KMS-11 (cell line): ENCODE data around the gene RDH14.

ENCODE experiments used
- H2AFZ ChIP-seq: fragments of 200-600 bp; sonication (generic); 2 replicates; pipeline ENCODE4 v1.6.1; 2016; ENCODE audit warnings: antibody characterized with exemption, mixed run types, low read depth
- H3K27ac ChIP-seq: fragments of 200-600 bp; sonication (generic); 2 replicates; pipeline ENCODE4 v1.6.1; 2016; ENCODE audit warnings: mild to moderate bottlenecking, mixed run types
- H3K27me3 ChIP-seq: fragments of 200-600 bp; sonication (generic); 2 replicates; pipeline ENCODE4 v1.6.1; 2017; ENCODE audit warnings: mild to moderate bottlenecking, low read depth, mixed run types, moderate library complexity; ENCODE audit not compliant: insufficient read depth
- H3K36me3 ChIP-seq: fragments of 200-600 bp; sonication (generic); 2 replicates; pipeline ENCODE4 v1.6.1; 2017; ENCODE audit warnings: mild to moderate bottlenecking, mixed run types; ENCODE audit not compliant: insufficient read depth
- H3K4me1 ChIP-seq: fragments of 200-600 bp; sonication (generic); 2 replicates; pipeline ENCODE4 v1.6.1; 2016; ENCODE audit warnings: mild to moderate bottlenecking, low read depth, mixed run types; ENCODE audit not compliant: poor library complexity, severe bottlenecking
- H3K4me2 ChIP-seq: fragments of 200-600 bp; sonication (generic); 2 replicates; pipeline ENCODE4 v1.7.0; 2016; ENCODE audit warnings: mild to moderate bottlenecking, mixed run types
- H3K4me3 ChIP-seq: fragments of 200-600 bp; sonication (generic); IDR thresholded peaks from 2 replicates; pipeline ENCODE4 v1.6.1; 2017; ENCODE audit warnings: low read depth, low read length, mixed read lengths; ENCODE audit not compliant: insufficient read depth
- H3K79me2 ChIP-seq: fragments of 200-600 bp; sonication (generic); 2 replicates; pipeline ENCODE4 v1.6.1; 2016; ENCODE audit warnings: low read depth, mixed run types; ENCODE audit not compliant: insufficient read depth
- H3K9ac ChIP-seq: fragments of 200-600 bp; sonication (generic); 2 replicates; pipeline ENCODE4 v1.6.1; 2016; ENCODE audit warnings: mild to moderate bottlenecking, mixed run types
- H4K20me1 ChIP-seq: fragments of 200-600 bp; sonication (generic); 2 replicates; pipeline ENCODE4 v1.6.1; 2016; ENCODE audit warnings: mild to moderate bottlenecking, mixed run types; ENCODE audit not compliant: insufficient read depth
- CTCF ChIP-seq: fragments of 200-600 bp; sonication (generic); conservative IDR thresholded peaks from 2 replicates; pipeline ENCODE4 v1.6.1; 2017; ENCODE audit warnings: low read depth, mild to moderate bottlenecking, antibody characterized with exemption, low read length, moderate library complexity, mixed read lengths

Gene RDH14

DNA sequence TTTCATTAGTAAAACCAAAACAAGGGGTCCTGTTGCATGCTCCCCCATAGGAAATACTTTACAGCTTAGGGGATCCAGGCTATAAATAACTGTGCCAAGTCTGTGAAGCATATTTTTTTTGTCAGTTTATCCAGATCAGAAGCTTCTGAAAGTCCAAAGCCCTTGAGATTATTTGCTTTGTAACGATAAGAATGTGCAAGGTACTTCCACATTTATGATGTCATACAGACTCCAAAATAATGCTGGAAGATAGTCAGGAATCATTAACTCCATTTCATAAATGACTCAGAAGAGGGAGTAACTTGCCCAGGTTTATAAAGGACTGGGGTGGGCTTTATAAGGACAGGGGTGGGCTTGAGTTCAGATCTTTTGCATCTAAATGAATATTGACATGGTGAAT, 29.3 kb downstream of the RDH14 start:
- Histone ChIP-seq H2AFZ (no peak overlapping the region), H3K9ac (no peak overlapping the region), H3K4me3 (no peak overlapping the region), H3K27me3 (no peaks in the 10 kb centered on the region), H3K4me2 (no peak overlapping the region), H4K20me1 (no peaks in the 10 kb centered on the region), H3K36me3 (no peaks in the 10 kb centered on the region), H3K79me2 (no peaks in the 10 kb centered on the region), H3K4me1 (no peaks in the 10 kb centered on the region), H3K27ac (no peak overlapping the region)
- TF ChIP-seq CTCF, result no peak

DNA sequence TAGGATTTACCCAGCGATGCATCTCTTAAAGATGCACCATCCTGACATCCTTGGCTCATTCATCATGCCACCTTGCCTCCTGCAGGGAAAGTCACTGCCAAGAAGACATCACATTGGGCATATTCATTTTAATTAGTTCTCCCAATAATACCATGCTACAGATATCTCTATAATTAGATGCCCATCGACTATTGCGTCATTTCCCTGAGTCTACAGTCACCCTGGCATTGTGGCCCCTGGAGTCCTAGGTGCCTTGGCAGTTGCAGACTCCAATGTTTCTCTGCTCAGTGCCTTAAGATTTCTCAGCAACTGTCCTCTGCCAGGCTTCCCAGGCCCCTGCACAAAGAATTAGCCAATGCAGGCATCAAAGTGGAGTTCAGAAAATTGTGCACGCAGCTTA, 32.6 kb downstream of the RDH14 start:
- Histone ChIP-seq H3K36me3 (no peaks in the 10 kb centered on the region), H2AFZ (no peak overlapping the region), H3K27ac (no peak overlapping the region), H3K4me1 (no peaks in the 10 kb centered on the region), H3K9ac (no peak overlapping the region), H3K79me2 (no peaks in the 10 kb centered on the region), H4K20me1 (no peaks in the 10 kb centered on the region), H3K4me2 (no peak overlapping the region), H3K27me3 (no peaks in the 10 kb centered on the region), H3K4me3 (no peak overlapping the region)
- no peak for TF ChIP-seq CTCF

DNA sequence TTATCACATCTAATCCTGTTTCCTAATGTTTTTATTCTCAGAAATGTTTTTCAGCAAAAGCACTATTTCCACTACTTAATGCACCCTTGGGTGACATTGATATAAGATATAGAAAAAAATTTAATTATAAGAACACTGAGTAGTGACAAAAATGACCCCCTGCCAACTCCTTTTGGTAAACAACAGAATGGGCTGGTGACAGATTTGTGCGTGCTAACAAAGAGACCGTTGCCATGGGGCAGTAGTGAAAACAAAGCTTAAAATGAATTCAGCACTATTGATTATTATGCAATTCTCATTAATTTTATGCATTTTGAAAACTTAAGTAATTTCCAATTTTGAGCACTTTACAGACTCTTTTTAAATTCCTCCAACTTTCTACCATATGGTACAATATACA, 33.1 kb downstream of the RDH14 start:
- H3K27me3 ChIP-seq, result no peaks in the 10 kb centered on the region
- H3K9ac ChIP-seq, result no peak overlapping the region
- H4K20me1 ChIP-seq, result no peaks in the 10 kb centered on the region
- H3K27ac ChIP-seq, result no peak overlapping the region
- TF ChIP-seq CTCF, result no peak
- no peaks in the 10 kb centered on the region for H3K36me3 ChIP-seq
- no peak overlapping the region for H2AFZ ChIP-seq
- H3K4me3 ChIP-seq, result no peak overlapping the region
- no peak overlapping the region for H3K4me2 ChIP-seq
- H3K4me1 ChIP-seq, result no peaks in the 10 kb centered on the region
- H3K79me2 ChIP-seq, result no peaks in the 10 kb centered on the region

DNA sequence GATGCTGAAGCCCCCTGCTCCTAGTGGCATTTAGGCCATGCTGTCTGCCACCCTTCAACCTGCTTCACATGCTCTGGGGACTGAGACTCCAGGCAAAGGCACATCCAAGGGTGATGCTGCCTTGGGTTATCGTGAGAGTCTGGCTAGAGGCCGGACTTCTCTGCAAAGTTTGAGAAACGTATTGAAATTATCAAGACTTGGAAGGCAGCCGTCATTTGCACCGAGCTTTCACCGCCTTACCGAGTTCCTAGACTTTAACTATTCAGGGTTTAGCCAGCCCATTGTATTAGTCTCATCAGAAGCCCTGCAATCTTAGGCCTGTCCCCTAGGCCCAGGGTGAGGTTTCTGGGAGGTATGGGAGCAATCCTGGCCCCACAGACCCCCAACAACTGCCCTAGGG, 34.0 kb downstream of the RDH14 start:
- Histone ChIP-seq H2AFZ (no peak overlapping the region), H3K36me3 (no peaks in the 10 kb centered on the region), H3K27me3 (no peaks in the 10 kb centered on the region), H3K4me2 (no peak overlapping the region), H4K20me1 (no peaks in the 10 kb centered on the region), H3K79me2 (no peaks in the 10 kb centered on the region), H3K9ac (no peak overlapping the region), H3K4me1 (no peaks in the 10 kb centered on the region), H3K4me3 (no peak overlapping the region), H3K27ac (no peak overlapping the region)
- TF ChIP-seq CTCF, result no peak

DNA sequence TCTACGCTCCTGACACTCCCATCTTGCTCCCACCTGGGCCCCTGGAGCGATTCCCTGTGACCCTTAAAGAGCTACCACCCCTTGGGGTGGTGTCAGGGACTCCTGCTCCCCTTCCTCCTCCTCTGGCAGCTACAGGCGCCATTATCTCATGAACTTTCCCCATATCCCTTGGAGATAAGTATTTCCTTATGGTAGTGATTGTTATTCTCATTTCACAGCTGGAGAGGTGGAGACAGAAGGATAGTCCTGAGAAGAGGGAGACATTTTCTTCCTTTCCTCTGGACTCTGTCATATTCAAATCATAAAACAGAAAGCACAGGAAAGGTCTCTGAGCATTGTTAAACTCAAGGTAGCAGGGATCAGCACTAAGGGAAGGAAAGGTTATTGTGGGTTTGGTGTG, 34.6 kb downstream of the RDH14 start:
- H3K27me3 ChIP-seq, result no peaks in the 10 kb centered on the region
- TF ChIP-seq CTCF, result no peak
- H3K4me3 ChIP-seq, result no peak overlapping the region
- no peaks in the 10 kb centered on the region for H3K4me1 ChIP-seq
- no peaks in the 10 kb centered on the region for H3K36me3 ChIP-seq
- no peak overlapping the region for H3K9ac ChIP-seq
- H3K27ac ChIP-seq, result no peak overlapping the region
- no peaks in the 10 kb centered on the region for H4K20me1 ChIP-seq
- no peaks in the 10 kb centered on the region for H3K79me2 ChIP-seq
- no peak overlapping the region for H2AFZ ChIP-seq
- H3K4me2 ChIP-seq, result no peak overlapping the region
